Neural progenitor cell (in vitro differentiated cells): Measurements from ENCODE around the gene CDC123.

Source experiments
- EZH2 ChIP-seq: fragments of 200-600 bp; sonication (generic); IDR thresholded peaks from 2 replicates; pipeline ENCODE4 v1.6.1; 2017; ENCODE audit warnings: antibody characterized with exemption, mild to moderate bottlenecking, moderate library complexity
- EZH2phosphoT487 ChIP-seq: fragments of 200-600 bp; sonication (generic); IDR thresholded peaks from 2 replicates; pipeline ENCODE4 v1.6.1; 2017; ENCODE audit warnings: antibody characterized with exemption
- TF ChIP-seq, protein P1 (sequence below): fragments of 200-600 bp; sonication (generic); IDR thresholded peaks from 2 replicates; pipeline ENCODE4 v1.5.1; 2017; ENCODE audit warnings: antibody characterized with exemption, mild to moderate bottlenecking

DNA sequence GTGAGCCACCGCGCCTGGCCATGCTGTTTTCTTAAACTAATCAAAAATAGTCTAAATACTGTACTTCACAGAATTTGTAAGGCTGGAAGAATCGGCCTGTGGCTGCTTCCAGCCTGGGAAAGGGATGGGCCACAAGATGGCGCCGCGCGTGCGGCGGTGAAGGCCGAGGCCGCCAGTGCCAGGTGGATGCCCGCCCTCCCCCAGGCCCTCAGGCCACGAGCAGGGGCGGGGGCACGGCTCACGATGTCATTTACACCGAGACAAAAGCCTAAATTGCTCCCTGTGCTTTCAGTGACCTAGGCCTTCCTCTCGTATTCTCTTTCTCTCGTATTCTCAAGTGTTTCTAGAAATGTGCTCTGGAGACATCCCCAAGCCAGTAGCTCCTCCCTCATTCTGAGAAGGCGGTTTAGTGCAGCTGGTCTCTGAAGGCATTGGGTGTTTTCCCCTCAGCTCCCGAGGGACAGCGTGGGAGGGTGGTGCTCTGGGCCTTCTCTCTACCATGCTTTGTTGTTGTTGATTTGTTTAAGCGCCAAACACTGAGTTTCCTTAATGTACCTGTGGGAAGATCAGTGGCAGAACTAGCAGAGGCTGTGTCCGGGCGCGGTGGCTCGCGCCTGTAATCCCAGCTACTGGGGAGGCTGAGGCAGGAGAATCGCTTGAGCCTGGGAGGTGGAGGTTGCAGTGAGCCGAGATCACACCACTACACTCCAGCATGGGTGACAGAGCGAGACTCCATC lies 68.4 kb downstream of the CDC123 start:
- TF ChIP-seq, protein P1, sequence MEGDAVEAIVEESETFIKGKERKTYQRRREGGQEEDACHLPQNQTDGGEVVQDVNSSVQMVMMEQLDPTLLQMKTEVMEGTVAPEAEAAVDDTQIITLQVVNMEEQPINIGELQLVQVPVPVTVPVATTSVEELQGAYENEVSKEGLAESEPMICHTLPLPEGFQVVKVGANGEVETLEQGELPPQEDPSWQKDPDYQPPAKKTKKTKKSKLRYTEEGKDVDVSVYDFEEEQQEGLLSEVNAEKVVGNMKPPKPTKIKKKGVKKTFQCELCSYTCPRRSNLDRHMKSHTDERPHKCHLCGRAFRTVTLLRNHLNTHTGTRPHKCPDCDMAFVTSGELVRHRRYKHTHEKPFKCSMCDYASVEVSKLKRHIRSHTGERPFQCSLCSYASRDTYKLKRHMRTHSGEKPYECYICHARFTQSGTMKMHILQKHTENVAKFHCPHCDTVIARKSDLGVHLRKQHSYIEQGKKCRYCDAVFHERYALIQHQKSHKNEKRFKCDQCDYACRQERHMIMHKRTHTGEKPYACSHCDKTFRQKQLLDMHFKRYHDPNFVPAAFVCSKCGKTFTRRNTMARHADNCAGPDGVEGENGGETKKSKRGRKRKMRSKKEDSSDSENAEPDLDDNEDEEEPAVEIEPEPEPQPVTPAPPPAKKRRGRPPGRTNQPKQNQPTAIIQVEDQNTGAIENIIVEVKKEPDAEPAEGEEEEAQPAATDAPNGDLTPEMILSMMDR: peak; percentile 93
- TF ChIP-seq EZH2 (no peak), EZH2phosphoT487 (no peak)
